GM13976 (cell line): ENCODE results near the gene VCL.

Source experiments
- DNase-seq: peaks from one replicate; pipeline ENCODE4 v3.0.0; 2012; ENCODE audit warnings: low spot score
- CTCF ChIP-seq: IDR thresholded peaks from 2 replicates; pipeline ENCODE4 v1.5.1; 2012; ENCODE audit warnings: borderline replicate concordance, mild to moderate bottlenecking; ENCODE audit not compliant: insufficient read depth; ENCODE audit errors: extremely low read depth, missing control alignments, control extremely low read depth
- in situ Hi-C: fragments of 300-500 bp; cut with MboI; formaldehyde crosslinking; loops from one replicate; pipeline ENCODE4 v1.12.0; 2022; ENCODE audit warnings: low sequenced_read_pairs, mixed read lengths, inconsistent platforms; ENCODE audit not compliant: unreplicated experiment

VCL gene

GRCh38 chr10:74039561-74040145, 41.7 kb downstream of the VCL start:
- in situ Hi-C loops: no loop called here
- TF ChIP-seq CTCF: no peak
- DNase-seq: no peak

DNA sequence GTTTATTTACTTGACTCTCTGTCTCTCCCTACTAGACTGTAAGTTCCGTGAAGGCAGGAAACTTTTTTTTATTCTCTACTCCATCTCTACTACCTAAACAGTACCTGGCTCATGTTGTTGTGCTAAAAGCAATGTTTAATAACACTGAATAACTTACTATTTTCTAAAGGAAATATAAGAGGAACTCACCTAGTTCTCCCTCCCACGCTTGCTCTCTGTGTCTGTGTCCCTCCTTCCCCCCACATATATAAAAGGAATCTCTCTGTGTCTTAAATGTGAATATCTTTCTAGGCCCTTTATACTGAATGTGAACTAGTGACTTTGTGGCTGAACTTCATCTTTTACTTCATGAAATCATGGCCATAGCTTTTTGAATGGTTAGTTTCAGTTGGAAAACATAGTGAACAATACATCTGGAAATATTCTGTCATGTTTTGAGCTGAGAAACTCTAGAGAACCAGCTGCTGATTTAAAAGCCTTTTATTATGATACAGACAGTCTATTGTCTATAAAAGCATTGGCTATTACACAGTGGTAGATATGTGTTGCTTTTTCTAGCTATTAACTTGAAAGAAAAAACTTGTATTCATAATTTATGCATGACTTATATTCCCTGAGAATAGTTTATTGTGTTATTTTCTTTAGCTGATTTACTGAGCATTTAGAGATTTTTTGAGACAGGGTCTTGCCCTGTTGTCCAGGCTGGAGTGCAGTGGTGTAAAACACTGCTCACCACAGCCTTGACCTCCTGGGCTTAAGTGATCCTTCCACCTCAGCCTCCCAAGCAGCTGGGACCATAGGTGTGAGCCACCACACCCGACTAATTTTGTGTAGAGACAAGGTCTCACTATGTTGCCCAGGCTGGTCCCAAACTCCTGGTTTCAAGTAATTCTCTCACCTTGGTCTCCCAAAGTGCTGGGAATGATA, 42.5 kb downstream of the VCL start:
- in situ Hi-C loops: no loop called here
- TF ChIP-seq CTCF: no peak
- no peak for DNase-seq

DNA sequence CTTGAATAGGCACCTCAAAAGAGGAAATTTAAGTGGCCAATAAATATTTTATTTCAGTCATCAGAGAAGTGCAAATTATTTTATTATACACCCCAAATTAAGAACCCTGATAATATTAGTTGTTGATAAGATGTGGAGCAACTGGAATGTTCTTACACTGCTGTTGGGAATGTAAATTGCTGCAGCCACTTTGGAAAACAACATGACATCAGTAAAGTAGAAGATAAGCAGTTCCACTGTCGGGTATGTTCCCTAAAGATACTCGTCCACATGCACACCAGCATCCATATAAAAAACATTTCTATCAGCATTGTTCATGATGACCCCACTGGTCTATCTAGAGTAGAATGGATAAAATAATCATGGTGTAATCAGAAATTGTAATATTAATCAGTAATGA, 46.5 kb downstream of the VCL start:
- in situ Hi-C loops: no loop called here
- no peak for DNase-seq
- no peak for TF ChIP-seq CTCF

- DNase-seq: no peak
- in situ Hi-C loops: no loop called here
- TF ChIP-seq CTCF: no peak
These were observed 49.4 kb downstream of the VCL start for GRCh38 chr10:74047304-74047703.

- TF ChIP-seq CTCF: no peak
- in situ Hi-C loops: no loop called here
- no peak for DNase-seq
These were observed 50.0 kb downstream of the VCL start for GRCh38 chr10:74047871-74048270.

- in situ Hi-C loops: no loop called here
- no peak for DNase-seq
- no peak for TF ChIP-seq CTCF
These were observed 50.5 kb downstream of the VCL start for GRCh38 chr10:74048433-74048832.

DNA sequence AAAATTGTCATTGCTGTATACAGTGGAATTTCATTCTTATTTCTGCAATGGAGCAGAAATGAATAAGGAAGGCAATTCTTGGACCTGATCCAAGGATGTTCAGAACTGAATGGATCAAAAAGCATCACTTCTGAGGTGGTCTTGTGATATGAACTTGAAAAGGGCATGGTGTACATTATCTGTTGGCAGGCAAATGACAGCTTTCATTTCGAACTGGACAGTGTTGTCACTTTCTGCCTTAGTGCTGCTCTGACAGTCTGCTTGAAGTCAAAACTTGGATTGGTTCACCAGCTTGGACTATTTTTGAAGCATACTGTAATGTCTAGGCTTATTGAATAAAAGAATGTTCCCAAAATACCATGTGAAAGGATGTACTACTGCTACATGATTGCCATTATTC, 52.0 kb downstream of the VCL start:
- no peak for TF ChIP-seq CTCF
- no peak for DNase-seq
- in situ Hi-C loops: no loop called here
